Brain microvascular endothelial cell (primary cell): ENCODE measurements around the gene CLDN15.

Experiments used
- DNase-seq: peaks from one replicate; pipeline ENCODE4 v3.0.0-alpha.2; 2020
- H3K27ac ChIP-seq: fragments of 250-450 bp; sonication (Bioruptor Pico); 2 replicates; pipeline ENCODE4 v1.5.1; 2020; ENCODE audit warnings: mild to moderate bottlenecking, moderate library complexity
- H3K27me3 ChIP-seq: fragments of 250-450 bp; sonication (Bioruptor Pico); replicated peaks from 2 replicates; pipeline ENCODE4 v1.5.1; 2020; ENCODE audit warnings: mild to moderate bottlenecking
- H3K36me3 ChIP-seq: fragments of 250-450 bp; sonication (Bioruptor Pico); replicated peaks from 2 replicates; pipeline ENCODE4 v1.5.1; 2020; ENCODE audit warnings: mild to moderate bottlenecking
- H3K4me3 ChIP-seq: 2 replicates; pipeline ENCODE4 v1.5.1; 2011; ENCODE audit warnings: low read depth, mild to moderate bottlenecking, control low read depth, low read length, moderate library complexity
- CTCF ChIP-seq: IDR thresholded peaks from 2 replicates; pipeline ENCODE4 v1.5.1; 2011; ENCODE audit warnings: low read depth, mild to moderate bottlenecking, moderate library complexity, low read length, control low read depth, inconsistent platforms; ENCODE audit errors: missing control alignments
- in situ Hi-C: cut with HindIII; loops from 2 replicates; pipeline ENCODE4 v1.10.0; 2017; ENCODE audit warnings: low sequenced_read_pairs, low pct_ligation_motif_present

Gene CLDN15

DNA sequence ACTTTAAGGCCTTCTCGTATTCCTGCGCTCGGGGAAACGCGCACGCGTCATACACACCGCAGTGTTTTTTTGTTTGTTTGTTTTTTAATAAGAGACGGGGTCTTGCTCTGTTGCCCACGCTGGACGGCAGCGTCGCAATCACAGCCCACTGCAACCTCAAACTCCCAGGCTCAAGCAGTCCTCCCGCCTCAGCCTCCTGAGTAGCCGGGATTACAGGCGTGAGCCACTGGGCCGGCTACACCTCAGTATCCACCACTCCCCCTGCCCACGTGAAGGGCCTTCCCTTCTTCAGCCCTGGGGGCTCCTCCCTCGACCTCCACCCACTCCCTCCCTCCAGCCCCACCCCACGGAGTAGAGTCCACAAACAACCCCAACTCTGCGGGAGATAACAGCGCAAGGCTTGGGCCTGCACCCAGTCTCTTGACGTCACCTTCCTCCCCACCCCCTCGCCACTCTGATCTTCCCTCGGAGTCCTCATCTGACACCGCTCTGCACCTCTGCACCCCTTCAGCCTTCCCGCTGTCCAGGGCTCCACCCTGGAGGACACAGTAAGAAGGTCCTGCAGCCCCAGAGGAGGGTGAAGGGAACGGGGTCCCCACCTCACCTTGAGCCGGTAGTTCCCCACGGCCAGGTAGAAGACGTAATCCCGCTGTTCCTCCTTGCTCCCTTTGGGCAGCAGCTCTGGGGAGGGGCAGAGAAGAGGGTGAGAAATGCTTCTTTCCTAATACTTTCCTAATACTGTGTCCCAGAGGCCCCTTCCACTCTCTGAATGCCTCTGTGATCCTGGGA is 2.8 kb upstream of the CLDN15 start:
- TF ChIP-seq CTCF: no peak
- Histone ChIP-seq H3K4me3 (no peak overlapping the region), H3K36me3 (peaks cover 32% of the 10 kb centered on the region), H3K27ac (no peak overlapping the region), H3K27me3 (no peaks in the 10 kb centered on the region)
- in situ Hi-C loops: no loop called here
- no peak for DNase-seq

GRCh38 chr7:101239951-101240220 is 2.3 kb upstream of the CLDN15 start:
- no peak for DNase-seq
- Histone ChIP-seq H3K36me3 (peaks cover 32% of the 10 kb centered on the region), H3K4me3 (no peak overlapping the region), H3K27ac (no peak overlapping the region), H3K27me3 (no peaks in the 10 kb centered on the region)
- no peak for TF ChIP-seq CTCF
- in situ Hi-C loops: no loop called here

DNA sequence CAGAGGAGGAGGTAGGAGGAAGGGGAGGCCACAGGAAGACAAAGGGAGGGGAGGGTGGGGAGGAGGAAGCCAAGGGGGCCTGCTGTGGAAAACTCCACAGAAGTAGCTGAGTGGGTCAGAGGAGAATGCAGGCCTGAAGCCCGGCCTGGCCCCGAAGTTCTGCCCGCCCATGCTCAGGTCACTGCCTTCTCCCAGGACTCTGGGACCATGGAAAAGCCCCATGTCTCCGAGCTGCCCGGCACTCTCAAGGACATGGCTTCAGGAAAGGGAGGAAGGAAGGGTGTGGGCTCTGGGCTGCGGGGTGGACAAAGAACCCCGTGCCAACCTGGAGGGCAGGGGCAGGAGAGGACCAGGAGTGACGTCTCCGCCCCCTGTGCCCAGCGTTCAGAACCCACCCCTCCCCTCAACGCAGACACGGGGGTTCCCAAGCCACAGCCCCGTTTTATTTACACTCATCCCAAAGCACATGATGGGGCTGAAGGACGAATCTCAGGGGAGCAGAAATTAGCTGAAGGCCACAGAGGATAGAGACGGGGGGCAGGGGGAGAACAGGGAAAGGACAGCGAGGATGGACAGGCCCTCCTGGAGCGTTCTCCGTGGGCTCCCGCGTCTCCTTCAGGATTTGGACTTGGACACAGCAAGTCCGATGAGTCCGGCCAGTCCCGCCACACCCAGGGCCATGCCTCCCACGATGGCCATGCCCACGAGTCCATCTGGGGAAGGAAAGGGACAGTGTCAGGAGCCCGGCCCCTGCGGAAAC is 1.8 kb upstream of the CLDN15 start:
- Histone ChIP-seq H3K27me3 (no peaks in the 10 kb centered on the region), H3K27ac (no peak overlapping the region), H3K36me3 (peaks cover 32% of the 10 kb centered on the region), H3K4me3 (no peak overlapping the region)
- in situ Hi-C loops: no loop called here
- no peak for TF ChIP-seq CTCF
- no peak for DNase-seq

DNA sequence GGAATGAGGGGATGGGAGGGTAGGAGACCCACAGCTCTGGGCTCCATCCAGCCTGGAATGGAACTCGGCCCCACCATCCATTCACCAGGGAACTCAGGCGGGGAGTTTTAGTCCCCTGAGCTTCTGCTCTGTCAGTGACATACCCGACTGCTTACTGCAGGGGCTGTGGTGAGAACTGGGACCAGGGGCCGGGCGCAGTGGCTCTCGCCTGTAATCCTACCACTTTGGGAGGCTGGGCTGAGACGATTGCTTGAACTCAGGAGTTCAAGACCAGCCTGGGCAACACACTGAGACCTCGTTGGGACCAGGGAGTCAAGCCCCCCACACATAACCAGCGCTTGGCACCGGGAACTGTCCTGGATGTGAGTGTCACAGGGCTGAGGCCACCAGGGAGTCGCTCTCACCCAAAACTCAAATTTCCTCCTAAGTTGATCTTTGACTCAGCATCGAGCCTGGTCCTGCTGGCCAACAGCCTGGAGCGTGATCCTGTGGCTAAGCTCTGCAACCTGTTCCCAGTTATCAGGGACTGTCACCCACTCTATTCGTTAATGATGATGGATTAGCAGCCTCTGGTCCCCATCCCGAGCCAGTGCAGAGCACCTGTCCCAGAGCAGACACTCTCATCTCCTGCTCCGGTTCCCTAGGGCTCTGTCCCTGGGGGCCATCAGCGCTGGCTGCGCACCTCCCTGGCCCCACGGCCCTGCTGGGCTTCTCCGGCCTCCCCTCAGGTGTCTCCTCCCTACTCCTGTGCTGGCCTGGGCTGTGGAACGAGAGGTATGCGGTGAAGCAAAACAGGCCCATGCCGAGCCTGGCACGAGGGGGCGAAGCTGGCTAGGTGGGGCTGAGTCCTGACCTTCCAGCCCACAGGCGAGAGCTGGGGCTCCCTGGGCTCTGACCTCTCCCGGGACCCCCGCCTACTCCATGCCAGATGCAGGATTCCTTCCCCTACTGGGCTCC is 902 bp upstream of the CLDN15 start:
- no peak for DNase-seq
- Histone ChIP-seq H3K4me3 (no peak overlapping the region), H3K36me3 (peaks cover 32% of the 10 kb centered on the region), H3K27ac (no peak overlapping the region), H3K27me3 (no peaks in the 10 kb centered on the region)
- no peak for TF ChIP-seq CTCF
- in situ Hi-C loops: no loop called here

GRCh38 chr7:101236292-101236835 is 1.2 kb downstream of the CLDN15 start:
- H3K27me3 ChIP-seq: no peaks in the 10 kb centered on the region
- no peak overlapping the region for H3K4me3 ChIP-seq
- TF ChIP-seq CTCF: no peak
- H3K36me3 ChIP-seq: peaks cover 32% of the 10 kb centered on the region
- DNase-seq: no peak
- no peak overlapping the region for H3K27ac ChIP-seq
- in situ Hi-C loops: no loop called here
